ENCODE data around the gene PNMT. TPM values are rescaled to one million over a fixed set of nuclear protein-coding genes. Genes with fewer than 3 reads are reported as not detected.

The PNMT gene
- total RNA-seq, 3 donors from 2014 or later (not counting 1 experiment from before 2014, with no cell fraction given): 1.2 to 2.5 (median 2.2) TPM

DNA sequence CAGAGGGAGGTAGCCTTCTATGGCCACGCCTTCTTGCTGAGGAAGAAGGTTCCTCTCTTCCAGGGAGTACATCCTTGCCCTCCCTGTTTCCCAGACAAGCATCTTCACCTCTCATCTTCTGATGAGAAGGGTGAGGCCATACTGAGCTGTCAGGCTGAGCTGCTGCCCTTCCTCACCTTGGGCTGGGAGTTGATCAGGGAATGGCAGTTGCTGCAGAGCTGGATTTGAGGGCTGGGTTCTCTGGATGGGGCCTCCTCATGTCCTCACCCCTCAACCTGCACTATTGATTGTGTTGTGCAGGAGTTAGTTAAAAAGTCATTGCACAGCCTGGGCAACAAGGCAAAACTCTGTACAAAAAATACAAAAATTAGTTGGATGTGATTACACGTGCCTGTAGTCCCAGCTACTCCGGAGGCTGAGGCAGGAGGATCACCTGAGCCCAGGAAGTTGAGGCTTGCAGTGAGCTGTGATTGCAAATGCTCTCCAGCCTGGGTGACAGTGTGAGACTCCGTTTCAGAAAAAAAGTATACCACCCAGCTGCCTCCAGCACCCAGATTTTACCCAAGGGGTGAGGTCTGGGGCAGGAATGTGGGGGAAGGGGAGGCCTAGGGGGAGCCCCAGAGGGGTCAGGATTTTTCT, 33.6 kb downstream of the PNMT start:
- ATAC-seq: no peak
- no peaks in the 10 kb centered on the region for H3K36me3 ChIP-seq (ENCODE audit: control insufficient read depth, insufficient read depth, low read length)
- peaks cover 35% of the 10 kb centered on the region for H3K4me1 ChIP-seq (ENCODE audit: control insufficient read depth, insufficient read depth, low read length)
- peaks cover 27 to 57% of the 10 kb centered on the region in 2 donors for H3K4me1 Mint-ChIP-seq
- H3K27ac Mint-ChIP-seq: peak overlapping the region in 1 of 2 donors; percentile 75
- H3K9me3 ChIP-seq (ENCODE audit: control insufficient read depth, insufficient read depth, low read length): no peaks in the 10 kb centered on the region
- no peaks in the 10 kb centered on the region for H3K36me3 Mint-ChIP-seq
- H3K9me3 Mint-ChIP-seq: no peaks in the 10 kb centered on the region
- intact Hi-C loops (cut with micrococcal nuclease): no loop called here
- no peak overlapping the region for H3K4me3 Mint-ChIP-seq
- no peak for DNase-seq
- WGBS (ENCODE audit: insufficient coverage): 89% methylated on average over 4 of the region's 4 CpGs
- peaks cover 13 to 24% of the 10 kb centered on the region in 2 donors for H3K27me3 Mint-ChIP-seq (ENCODE audit: low read depth in 2 of 2)
- peaks cover 12% of the 10 kb centered on the region for H3K27me3 ChIP-seq (ENCODE audit: control insufficient read depth, insufficient read depth, low read length)
- H3K4me3 ChIP-seq (ENCODE audit: low read length): no peak overlapping the region
- H3K27ac ChIP-seq (ENCODE audit: low read length): no peak overlapping the region
- TF ChIP-seq, protein P1, sequence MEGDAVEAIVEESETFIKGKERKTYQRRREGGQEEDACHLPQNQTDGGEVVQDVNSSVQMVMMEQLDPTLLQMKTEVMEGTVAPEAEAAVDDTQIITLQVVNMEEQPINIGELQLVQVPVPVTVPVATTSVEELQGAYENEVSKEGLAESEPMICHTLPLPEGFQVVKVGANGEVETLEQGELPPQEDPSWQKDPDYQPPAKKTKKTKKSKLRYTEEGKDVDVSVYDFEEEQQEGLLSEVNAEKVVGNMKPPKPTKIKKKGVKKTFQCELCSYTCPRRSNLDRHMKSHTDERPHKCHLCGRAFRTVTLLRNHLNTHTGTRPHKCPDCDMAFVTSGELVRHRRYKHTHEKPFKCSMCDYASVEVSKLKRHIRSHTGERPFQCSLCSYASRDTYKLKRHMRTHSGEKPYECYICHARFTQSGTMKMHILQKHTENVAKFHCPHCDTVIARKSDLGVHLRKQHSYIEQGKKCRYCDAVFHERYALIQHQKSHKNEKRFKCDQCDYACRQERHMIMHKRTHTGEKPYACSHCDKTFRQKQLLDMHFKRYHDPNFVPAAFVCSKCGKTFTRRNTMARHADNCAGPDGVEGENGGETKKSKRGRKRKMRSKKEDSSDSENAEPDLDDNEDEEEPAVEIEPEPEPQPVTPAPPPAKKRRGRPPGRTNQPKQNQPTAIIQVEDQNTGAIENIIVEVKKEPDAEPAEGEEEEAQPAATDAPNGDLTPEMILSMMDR (IDR thresholded peaks at IDR 0.05): no peak

DNA sequence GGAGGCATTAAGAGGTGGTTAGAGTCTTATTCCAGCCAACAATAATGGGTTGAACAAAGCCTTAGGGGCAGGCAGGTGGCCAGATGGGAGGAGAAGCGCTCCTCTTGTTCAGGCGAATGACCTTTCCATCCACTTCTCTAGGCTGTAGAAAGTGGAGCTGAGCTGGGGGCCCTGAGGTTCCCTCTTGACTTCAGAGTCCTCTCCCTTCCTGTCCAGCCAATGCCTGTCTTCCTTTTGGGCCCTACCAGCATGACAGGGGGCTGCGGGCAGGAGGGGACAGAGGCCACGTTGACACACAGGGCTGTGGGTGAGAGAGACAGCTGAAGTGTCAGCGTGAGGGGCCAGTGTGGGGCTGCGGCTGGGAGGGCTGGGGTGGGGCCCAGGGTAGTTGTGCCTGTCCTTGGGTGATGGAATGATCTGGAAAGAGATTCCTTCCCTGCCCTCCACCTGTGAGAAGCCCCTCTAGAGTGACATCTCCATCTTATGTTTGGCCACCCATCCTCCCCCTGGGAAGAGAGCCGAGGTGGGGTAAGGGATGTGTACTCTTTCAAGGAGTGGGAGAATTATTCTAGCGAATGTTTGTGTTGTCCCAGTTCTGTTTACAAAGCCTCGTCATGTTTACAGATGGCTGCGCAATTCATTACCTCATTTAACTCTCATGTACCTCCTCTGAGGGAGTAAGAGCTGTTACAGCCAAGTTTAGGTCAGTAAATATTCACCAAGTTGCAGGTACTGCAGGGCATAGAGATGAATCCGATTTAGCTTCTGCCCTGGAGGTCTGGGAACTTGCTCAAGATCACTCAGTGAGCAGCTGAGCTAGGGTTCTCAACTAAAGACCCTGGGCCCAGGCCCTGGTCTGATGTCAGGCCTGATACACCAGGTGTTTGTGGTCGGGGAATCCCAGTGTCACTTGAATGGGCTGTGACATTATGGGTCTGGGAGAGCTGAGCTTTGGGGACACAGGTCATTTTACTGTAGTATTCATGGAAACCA, 34.9 kb downstream of the PNMT start:
- ATAC-seq: peak; percentile 47 to 77 (median 68)
- 74% methylated on average over 11 of the region's 12 CpGs for WGBS (ENCODE audit: insufficient coverage)
- no peaks in the 10 kb centered on the region for H3K36me3 Mint-ChIP-seq

GRCh38 chr17:39703913-39704312, 35.7 kb downstream of the PNMT start:
- H3K27ac Mint-ChIP-seq: peak overlapping the region; percentile 45 to 75
- H3K36me3 Mint-ChIP-seq: no peaks in the 10 kb centered on the region

More for the DNA sequence above, 34.9 kb downstream of the PNMT start:
- Histone ChIP-seq H3K9me3 (ENCODE audit: control insufficient read depth, insufficient read depth, low read length) (no peaks in the 10 kb centered on the region), H3K27ac (ENCODE audit: low read length) (no peak overlapping the region), H3K27me3 (ENCODE audit: control insufficient read depth, insufficient read depth, low read length) (peaks cover 12% of the 10 kb centered on the region), H3K4me3 (ENCODE audit: low read length) (no peak overlapping the region), H3K4me1 (ENCODE audit: control insufficient read depth, insufficient read depth, low read length) (peaks cover 47% of the 10 kb centered on the region), H3K36me3 (ENCODE audit: control insufficient read depth, insufficient read depth, low read length) (no peaks in the 10 kb centered on the region)
- H3K4me3 Mint-ChIP-seq: no peak overlapping the region
- peaks cover 13 to 22% of the 10 kb centered on the region in 2 donors for H3K27me3 Mint-ChIP-seq (ENCODE audit: low read depth in 2 of 2)
- peak overlapping the region; percentile 45 to 75 for H3K27ac Mint-ChIP-seq
- no peak for DNase-seq
- H3K4me1 Mint-ChIP-seq: peaks cover 40 to 70% of the 10 kb centered on the region in 2 donors
- TF ChIP-seq, protein P1 (IDR thresholded peaks at IDR 0.05): no peak
- intact Hi-C loops (cut with micrococcal nuclease): no loop called here
- H3K9me3 Mint-ChIP-seq: no peaks in the 10 kb centered on the region

More at GRCh38 chr17:39703913-39704312, 35.7 kb downstream of the PNMT start:
- 94% methylated on average over 5 of the region's 5 CpGs for WGBS (ENCODE audit: insufficient coverage)
- TF ChIP-seq, protein P1 (IDR thresholded peaks at IDR 0.05): no peak
- intact Hi-C loops (cut with micrococcal nuclease): no loop called here
- peaks cover 10 to 19% of the 10 kb centered on the region in 2 donors for H3K27me3 Mint-ChIP-seq (ENCODE audit: low read depth in 2 of 2)
- H3K4me3 ChIP-seq (ENCODE audit: low read length): no peak overlapping the region
- H3K9me3 Mint-ChIP-seq: no peaks in the 10 kb centered on the region
- peaks cover 55% of the 10 kb centered on the region for H3K4me1 ChIP-seq (ENCODE audit: control insufficient read depth, insufficient read depth, low read length)
- DNase-seq: no peak
- no peak overlapping the region for H3K27ac ChIP-seq (ENCODE audit: low read length)
- peaks cover 47 to 77% of the 10 kb centered on the region in 2 donors for H3K4me1 Mint-ChIP-seq
- peaks cover 12% of the 10 kb centered on the region for H3K27me3 ChIP-seq (ENCODE audit: control insufficient read depth, insufficient read depth, low read length)
- no peak for ATAC-seq
- no peak overlapping the region for H3K4me3 Mint-ChIP-seq
- H3K36me3 ChIP-seq (ENCODE audit: control insufficient read depth, insufficient read depth, low read length): no peaks in the 10 kb centered on the region
- no peaks in the 10 kb centered on the region for H3K9me3 ChIP-seq (ENCODE audit: control insufficient read depth, insufficient read depth, low read length)
